Measurements from ENCODE around the gene PGF.

GRCh38 chr14:74977164-74977900 is 21.9 kb upstream of the PGF start:
- TF ChIP-seq CTCF (IDR thresholded peaks at IDR 0.05) = no peak
- TF ChIP-seq POLR2A (IDR thresholded peaks at IDR 0.05) = no peak

Measured in adrenal gland (tissue), 5 donors.